K562 (cell line): ENCODE results near the gene ANKRD65. TPM values are rescaled to one million over a fixed set of nuclear protein-coding genes. Genes with fewer than 3 reads are reported as not detected.

Source experiments
- CEBPZ ChIP-seq: fragments of 150-350 bp; IDR thresholded peaks from 2 replicates; pipeline ENCODE4 v1.6.1; 2014; ENCODE audit warnings: low read depth, mild to moderate bottlenecking, low read length, borderline replicate concordance
- E2F3 ChIP-seq: fragments of 250-450 bp; sonication (Bioruptor Pico); IDR thresholded peaks from 2 replicates; pipeline ENCODE4 v1.4.0; 2020; ENCODE audit warnings: mild to moderate bottlenecking
- E2F5 ChIP-seq: sonication (generic); formaldehyde crosslinking; IDR thresholded peaks from 2 replicates; pipeline ENCODE4 v1.8.0; 2022; ENCODE audit warnings: mild to moderate bottlenecking, missing genetic modification reagents
- ELK1 ChIP-seq: sonication (generic); formaldehyde crosslinking; IDR thresholded peaks from 2 replicates; pipeline ENCODE4 v1.8.1; 2022; ENCODE audit warnings: missing genetic modification reagents
- ESRRB ChIP-seq: fragments of 250-450 bp; sonication (Bioruptor Pico); IDR thresholded peaks from 2 replicates; pipeline ENCODE4 v1.5.0; 2020; ENCODE audit warnings: mild to moderate bottlenecking, moderate library complexity, borderline replicate concordance
- FOSL1 ChIP-seq: fragments of 200-800 bp; sonication (Bioruptor generic); conservative IDR thresholded peaks from 2 replicates; pipeline ENCODE4 v1.6.1; 2016; ENCODE audit warnings: missing genetic modification characterization, missing compliant biosample characterization
- GABPB2 ChIP-seq: fragments of 250-450 bp; sonication (Bioruptor Pico); conservative IDR thresholded peaks from 2 replicates; pipeline ENCODE4 v1.5.1; 2021; ENCODE audit warnings: mild to moderate bottlenecking
- GATAD2A ChIP-seq: fragments of 450-650 bp; IDR thresholded peaks from 2 replicates; pipeline ENCODE4 v1.6.1; 2017
- HDGF ChIP-seq: fragments of 450-650 bp; IDR thresholded peaks from 2 replicates; pipeline ENCODE4 v1.6.1; 2016
- MXI1 ChIP-seq: IDR thresholded peaks from 2 replicates; pipeline ENCODE4 v1.6.1; 2011; ENCODE audit warnings: low read depth, mild to moderate bottlenecking, improper control_type of control experiment, low read length
- PKNOX1 ChIP-seq: fragments of 450-650 bp; IDR thresholded peaks from 2 replicates; pipeline ENCODE4 v1.6.1; 2016
- PML ChIP-seq: IDR thresholded peaks from 2 replicates; pipeline ENCODE4 v1.6.1; 2012; ENCODE audit warnings: low read length, inconsistent platforms
- SRSF7 ChIP-seq: fragments of 200-400 bp; formaldehyde crosslinking; optimal IDR thresholded peaks from 2 replicates; pipeline ENCODE3; 2017; ENCODE audit warnings: mild to moderate bottlenecking, low read depth, low read length
- SRSF9 ChIP-seq: fragments of 200-400 bp; formaldehyde crosslinking; IDR thresholded peaks from 2 replicates; pipeline ENCODE4 v1.6.1; 2017; ENCODE audit warnings: low read depth, low read length, borderline replicate concordance
- TOE1 ChIP-seq, 2 experiments: fragments of 450-650 bp in 1 of 2; sonication (generic) in 1 of 2; formaldehyde crosslinking in 1 of 2; IDR thresholded peaks; 2 replicates each; pipeline versions ENCODE4 v1.7.1 to v1.8.0; 2016 to 2022; ENCODE audit warnings: borderline replicate concordance in 2 of 2, mild to moderate bottlenecking in 2 of 2, antibody characterized with exemption in 1 of 2, inconsistent platforms in 1 of 2, low read depth in 1 of 2, missing genetic modification reagents in 1 of 2, moderate library complexity in 1 of 2
- ZNF408 ChIP-seq: fragments of 250-450 bp; sonication (Bioruptor Pico); IDR thresholded peaks from 2 replicates; pipeline ENCODE4 v1.4.0; 2020; ENCODE audit warnings: low read depth, mild to moderate bottlenecking, moderate library complexity
- ZNF449 ChIP-seq: fragments of 250-450 bp; sonication (Bioruptor Pico); IDR thresholded peaks from 2 replicates; pipeline ENCODE4 v1.8.0; 2022; ENCODE audit warnings: moderate library complexity, mild to moderate bottlenecking, inconsistent platforms
- polyA plus RNA-seq, 8 experiments: library from polyadenylated mRNA; depleted of rRNA in 4 of 8; stranded (reverse) in 5 of 8; unstranded in 3 of 8; fragments of >200 nt; fragmentation: Nextera tagmentation in 2 of 8; fragmentation: Illumina TruSeq in 1 of 8; extraction: Ambion mirVana in 2 of 8; extraction: Trizol in 1 of 8; gene quantifications; 2 replicates each; pipeline versions ENCODE4 v1.2.1 to v1.2.3, GENCODE V29; 2011 to 2014; ENCODE audit warnings: inconsistent platforms in 1 of 8, missing spikeins in 1 of 8
- total RNA-seq, 7 experiments: library from RNA; depleted of rRNA in 6 of 7; stranded (reverse); fragments of >200 nt in 6 of 7; fragmentation: Illumina TruSeq in 2 of 7; extraction: Trizol in 2 of 7; gene quantifications; 2 replicates each; pipeline versions ENCODE4 v1.2.1 to v1.2.3, GENCODE V29; 2011 to 2021; ENCODE audit warnings: low replicate concordance in 1 of 7

The ANKRD65 gene
- total and polyA plus RNA-seq, 9 of the 15 experiments (the other 6 are each of a cell fraction or from before 2014, with no cell fraction given), result not detected

GRCh38 chr1:1441002-1441888 is 20.2 kb upstream of the ANKRD65 start (continued):
- no peak for TF ChIP-seq ESRRB (CRISPR knock-in tag)
- no peak for TF ChIP-seq ZNF408
- TF ChIP-seq E2F5, result no peak
- no peak for TF ChIP-seq FOSL1 (tag)
- no peak for TF ChIP-seq CEBPZ
- TF ChIP-seq GABPB2 (CRISPR knock-in tag), result 0 out of 2 replicates have a peak, but pooled peaks have one; percentile 60
- TF ChIP-seq PKNOX1, result no peak
- TF ChIP-seq GATAD2A, result peak; percentile 77; the same call in 1 of the 2 replicates
- peak; percentile 62; the same call in 1 of the 2 replicates for TF ChIP-seq TOE1 (IDR thresholded peaks at IDR 0.05; ENCODE audit: borderline replicate concordance)
- no peak for TF ChIP-seq TOE1 (CRISPR knock-in tag; IDR thresholded peaks at IDR 0.05; ENCODE audit: borderline replicate concordance, low read depth)
- no peak for TF ChIP-seq SRSF7
- TF ChIP-seq ELK1 (CRISPR knock-in tag), result no peak
- TF ChIP-seq E2F3 (CRISPR knock-in tag), result no peak
- TF ChIP-seq MXI1, result peak; percentile 70; the same call in 1 of the 2 replicates
- TF ChIP-seq ZNF449 (CRISPR knock-in tag), result no peak
- TF ChIP-seq SRSF9, result no peak
- no peak for TF ChIP-seq PML
- TF ChIP-seq HDGF, result 0 out of 2 replicates have a peak, but pooled peaks have one; percentile 41
